DOHH2 (cell line): Measurements from ENCODE around the gene TJAP1.

Experiments
- H3F3A ChIP-seq: fragments of 200-600 bp; sonication (generic), shearing (Covaris generic); 2 replicates; pipeline ENCODE4 v1.6.0; 2016; ENCODE audit warnings: antibody characterized with exemption, mild to moderate bottlenecking; ENCODE audit not compliant: control insufficient read depth, insufficient read depth
- H3K27ac ChIP-seq: fragments of 200-600 bp; sonication (generic); 2 replicates; pipeline ENCODE4 v1.5.1; 2014; ENCODE audit warnings: low read depth, mild to moderate bottlenecking, low read length, moderate library complexity
- H3K27me3 ChIP-seq: fragments of 200-600 bp; sonication (generic); 2 replicates; pipeline ENCODE4 v1.6.1; 2014; ENCODE audit warnings: mild to moderate bottlenecking, low read length, mixed read lengths; ENCODE audit not compliant: control insufficient read depth
- H3K36me3 ChIP-seq: fragments of 200-600 bp; sonication (generic); 2 replicates; pipeline ENCODE4 v1.6.1; 2014; ENCODE audit warnings: mild to moderate bottlenecking, low read length, moderate library complexity, mixed read lengths; ENCODE audit not compliant: control insufficient read depth
- H3K4me1 ChIP-seq: fragments of 200-600 bp; sonication (generic); 2 replicates; pipeline ENCODE4 v1.6.1; 2014; ENCODE audit warnings: mild to moderate bottlenecking, low read length, mixed read lengths; ENCODE audit not compliant: control insufficient read depth
- H3K4me2 ChIP-seq: fragments of 200-600 bp; sonication (generic); 2 replicates; pipeline ENCODE4 v1.6.0; 2014; ENCODE audit warnings: mild to moderate bottlenecking, low read length, moderate library complexity
- H3K4me3 ChIP-seq: fragments of 200-600 bp; sonication (generic); 2 replicates; pipeline ENCODE4 v1.5.1; 2014; ENCODE audit warnings: mild to moderate bottlenecking, low read length, mixed read lengths
- H3K79me2 ChIP-seq: fragments of 200-600 bp; sonication (generic); 2 replicates; pipeline ENCODE4 v1.6.1; 2014; ENCODE audit warnings: mild to moderate bottlenecking, low read length, mixed read lengths; ENCODE audit not compliant: control insufficient read depth
- H3K9me2 ChIP-seq: fragments of 200-600 bp; sonication (generic); replicated peaks from 2 replicates; pipeline ENCODE4 v1.6.1; 2014; ENCODE audit warnings: mild to moderate bottlenecking, low read length, mixed read lengths; ENCODE audit not compliant: control insufficient read depth
- H3K9me3 ChIP-seq: fragments of 200-600 bp; sonication (generic); 2 replicates; pipeline ENCODE4 v1.6.1; 2014; ENCODE audit warnings: antibody characterized with exemption, low read length, mixed read lengths; ENCODE audit not compliant: control insufficient read depth, insufficient read depth
- H4K20me1 ChIP-seq: fragments of 200-600 bp; sonication (generic); 2 replicates; pipeline ENCODE4 v1.6.0; 2014; ENCODE audit warnings: low read depth, mild to moderate bottlenecking, antibody characterized with exemption, low read length, moderate library complexity; ENCODE audit not compliant: control insufficient read depth, insufficient read depth
- EZH2phosphoT487 ChIP-seq: fragments of 200-600 bp; sonication (generic); IDR thresholded peaks from 2 replicates; pipeline ENCODE4 v1.6.1; 2017; ENCODE audit warnings: borderline replicate concordance, mild to moderate bottlenecking, antibody characterized with exemption, low read length, moderate library complexity, mixed read lengths
- TF ChIP-seq, protein P1 (sequence below): fragments of 200-600 bp; sonication (generic); IDR thresholded peaks from one replicate; pipeline ENCODE4 v1.5.1; 2014; ENCODE audit warnings: antibody characterized with exemption, mild to moderate bottlenecking, low read depth, low read length; ENCODE audit not compliant: poor library complexity, severe bottlenecking

TJAP1 gene

GRCh38 chr6:43499028-43499815 is 21.9 kb downstream of the TJAP1 start:
- Histone ChIP-seq H4K20me1 (no peaks in the 10 kb centered on the region), H3K36me3 (peaks cover 49% of the 10 kb centered on the region), H3K27ac (no peak overlapping the region), H3K79me2 (peaks cover 2% of the 10 kb centered on the region), H3K4me1 (no peaks in the 10 kb centered on the region), H3K9me3 (no peaks in the 10 kb centered on the region), H3K4me3 (no peak overlapping the region), H3K27me3 (no peaks in the 10 kb centered on the region), H3K9me2 (no peaks in the 10 kb centered on the region), H3F3A (no peaks in the 10 kb centered on the region), H3K4me2 (no peak overlapping the region)
- TF ChIP-seq, protein P1, sequence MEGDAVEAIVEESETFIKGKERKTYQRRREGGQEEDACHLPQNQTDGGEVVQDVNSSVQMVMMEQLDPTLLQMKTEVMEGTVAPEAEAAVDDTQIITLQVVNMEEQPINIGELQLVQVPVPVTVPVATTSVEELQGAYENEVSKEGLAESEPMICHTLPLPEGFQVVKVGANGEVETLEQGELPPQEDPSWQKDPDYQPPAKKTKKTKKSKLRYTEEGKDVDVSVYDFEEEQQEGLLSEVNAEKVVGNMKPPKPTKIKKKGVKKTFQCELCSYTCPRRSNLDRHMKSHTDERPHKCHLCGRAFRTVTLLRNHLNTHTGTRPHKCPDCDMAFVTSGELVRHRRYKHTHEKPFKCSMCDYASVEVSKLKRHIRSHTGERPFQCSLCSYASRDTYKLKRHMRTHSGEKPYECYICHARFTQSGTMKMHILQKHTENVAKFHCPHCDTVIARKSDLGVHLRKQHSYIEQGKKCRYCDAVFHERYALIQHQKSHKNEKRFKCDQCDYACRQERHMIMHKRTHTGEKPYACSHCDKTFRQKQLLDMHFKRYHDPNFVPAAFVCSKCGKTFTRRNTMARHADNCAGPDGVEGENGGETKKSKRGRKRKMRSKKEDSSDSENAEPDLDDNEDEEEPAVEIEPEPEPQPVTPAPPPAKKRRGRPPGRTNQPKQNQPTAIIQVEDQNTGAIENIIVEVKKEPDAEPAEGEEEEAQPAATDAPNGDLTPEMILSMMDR = no peak
- no peak for TF ChIP-seq EZH2phosphoT487

DNA sequence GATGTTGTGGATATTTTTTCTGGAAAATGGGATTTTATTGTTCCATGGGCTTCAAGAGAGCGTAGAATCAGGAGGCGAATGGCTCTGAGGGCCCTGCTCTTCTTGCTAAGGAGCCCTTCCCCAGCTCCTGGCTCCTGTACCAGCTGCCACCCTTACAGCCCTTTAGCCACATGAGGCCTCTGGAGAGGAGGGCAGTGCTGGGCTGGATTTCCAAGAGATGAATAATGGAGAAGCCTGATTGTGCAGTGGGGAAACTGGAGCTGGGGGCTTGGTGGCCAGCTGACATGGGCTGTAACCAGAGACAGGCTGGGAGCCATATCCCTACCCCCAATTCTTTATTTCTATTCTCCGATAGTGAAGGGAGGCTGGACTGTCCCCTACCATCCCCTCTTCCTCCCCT is 23.6 kb downstream of the TJAP1 start:
- Histone ChIP-seq H3K79me2 (no peaks in the 10 kb centered on the region), H3K4me3 (no peak overlapping the region), H3K4me2 (no peak overlapping the region), H3K27ac (no peak overlapping the region), H3K27me3 (no peaks in the 10 kb centered on the region), H4K20me1 (no peaks in the 10 kb centered on the region), H3F3A (peaks cover 2% of the 10 kb centered on the region; the same call in 1 of the 2 replicates), H3K36me3 (peaks cover 64% of the 10 kb centered on the region), H3K4me1 (peaks cover 2% of the 10 kb centered on the region), H3K9me2 (no peaks in the 10 kb centered on the region), H3K9me3 (no peaks in the 10 kb centered on the region)
- TF ChIP-seq, protein P1 = no peak
- no peak for TF ChIP-seq EZH2phosphoT487

- peaks cover 4% of the 10 kb centered on the region; the same call in 1 of the 2 replicates for H3F3A ChIP-seq
- peaks cover 14% of the 10 kb centered on the region for H3K4me1 ChIP-seq
- H3K36me3 ChIP-seq = peaks cover 61% of the 10 kb centered on the region
- H3K27ac ChIP-seq = no peak overlapping the region
- H4K20me1 ChIP-seq = no peaks in the 10 kb centered on the region
- no peak overlapping the region for H3K4me3 ChIP-seq
- H3K27me3 ChIP-seq = no peaks in the 10 kb centered on the region
- H3K4me2 ChIP-seq = no peak overlapping the region
- no peaks in the 10 kb centered on the region for H3K9me2 ChIP-seq
- H3K79me2 ChIP-seq = no peaks in the 10 kb centered on the region
- TF ChIP-seq EZH2phosphoT487 = no peak
- TF ChIP-seq, protein P1 = no peak
- H3K9me3 ChIP-seq = no peaks in the 10 kb centered on the region
Measured at GRCh38 chr6:43502666-43503065, 25.3 kb downstream of the TJAP1 start.
